Heart right ventricle (tissue), 16 donors: ENCODE data around the gene KIFC3. TPM values are rescaled to one million over a fixed set of nuclear protein-coding genes. Genes with fewer than 3 reads are reported as not detected.
"Not testable (repeated sequence)": the region's sequence is repeated elsewhere in the genome, so short reads cannot be mapped to it uniquely, and the experiment has no call there.

ENCODE experiments used
- ATAC-seq, 8 donors: fragments of 200-7000 bp; cut with Tn5 transposase; one replicate each; pipeline ENCODE4 v1.9.1; 2020; ENCODE audit warnings: mild to moderate bottlenecking in 8 of 8, moderate library complexity in 8 of 8, moderate number of reproducible peaks in 1 of 8
- DNase-seq, 2 donors: peaks; one replicate each; pipeline ENCODE4 v3.0.0-alpha.2; 2020
- H3K27ac ChIP-seq, 10 donors: fragments of 200-600 bp; sonication (generic) in 2 of 10; one replicate each; pipeline versions ENCODE4 v1.5.0 to v1.8.0; 2020 to 2022; ENCODE audit warnings: mild to moderate bottlenecking in 3 of 10
- H3K27me3 ChIP-seq, 7 donors: fragments of 200-600 bp; one replicate each; pipeline ENCODE4 v1.8.0; 2021 to 2022; ENCODE audit warnings: mild to moderate bottlenecking in 2 of 7
- H3K36me3 ChIP-seq, 9 donors: fragments of 200-600 bp; sonication (generic) in 1 of 9; one replicate each; pipeline versions ENCODE4 v1.5.0 to v1.8.0; 2020 to 2022; ENCODE audit warnings: mild to moderate bottlenecking in 2 of 9
- H3K4me1 ChIP-seq, 9 donors: fragments of 200-600 bp; sonication (generic) in 1 of 9; one replicate each; pipeline versions ENCODE4 v1.5.0 to v1.8.0; 2020 to 2022; ENCODE audit warnings: mild to moderate bottlenecking in 4 of 9
- H3K4me3 ChIP-seq, 10 donors: fragments of 200-600 bp; sonication (generic) in 2 of 10; one replicate each; pipeline versions ENCODE4 v1.5.0 to v1.8.0; 2020 to 2022; ENCODE audit warnings: mild to moderate bottlenecking in 7 of 10, moderate library complexity in 2 of 10
- H3K9me3 ChIP-seq, 11 donors: fragments of 200-600 bp in 10 of 11; sonication (generic) in 2 of 11; one replicate each; pipeline versions ENCODE4 v1.5.0 to v1.8.0; 2013 to 2022; ENCODE audit warnings: mild to moderate bottlenecking in 2 of 11, control low read depth in 1 of 11, moderate library complexity in 1 of 11
- CTCF ChIP-seq, 9 donors: fragments of 200-600 bp; sonication (generic) in 2 of 9; IDR thresholded peaks; one replicate each; pipeline versions ENCODE4 v1.5.0 to v1.8.0; 2021 to 2022; ENCODE audit warnings: antibody characterized with exemption in 9 of 9, mild to moderate bottlenecking in 5 of 9, moderate library complexity in 1 of 9
- WGBS, 2 donors: extraction: QIAGEN DNeasy Blood & Tissue Kit; methylation state at CpG; one replicate each; pipeline ENCODE4 v1.1.7; 2013; ENCODE audit warnings: inconsistent platforms in 1 of 2; 5-methylcytosine and 5-hydroxymethylcytosine counted together
- intact Hi-C, 10 donors: fragments of 100-400 bp; cut with DNase I; formaldehyde crosslinking; loops; one replicate each; pipeline versions ENCODE4 v1.11.1 to v1.14.2; 2022
- polyA plus RNA-seq, 2 donors: library from polyadenylated mRNA; stranded (reverse); fragments of 200-250 nt; gene quantifications; one replicate each; pipeline ENCODE4 v1.2.3, GENCODE V29; 2013
- total RNA-seq, 10 donors: library from RNA; stranded (reverse); fragmentation: NEBNext Ultra II Directional in 3 of 10; extraction: Animal tissue kit (Norgen Biotek cat#: 25700) in 3 of 10; gene quantifications; one replicate each; pipeline versions ENCODE4 v1.2.1 to v1.2.4, GENCODE V29; 2021 to 2023
- donor health status: Arrhythmogenic right ventricular cardiomyopathy.
- donor health status: ischemic (EF 13 %, LVEDD 7.1; RV severe dilation, severe dysfunction).
- donor health status: healthy with polysubstance abuse.
- donor health status: DM: no; HTN: yes; CAD: no.
- donor health status: DM: no; HTN: no; CAD: no.
- donor health status: ischemic (EF 25% LVEDD 6.9; RV normal size, moderate dysfunction).
- donor health status: ischemic (EF 25% LVEDD 5.7; RV mildly dilated, moderate dysfunction).
- donor health status: healthy.
- donor health status: DM: yes; HTN: yes; CAD: no.
- donor health status: Ischemic cardiomyopathy.
- donor health status: ischemic (EF 35%, LVEDD 5.7; RV mildly dilated, moderate dysfunction).
- donor health status: nonischemic (EF 11% LVEDD 7.7; RV severe dilation, severe dysfunction).
- donor health status: DM: yes; HTN: yes; CAD: no.
- donor health status: PGD.
- donor health status: ischemic (EF 29% LVEDD 5.4; RV normal size, mild dysfunction).
- donor health status: nonischemic (EF 23%, LVEDD 6.1; RV moderate dilation, normal function).

The KIFC3 gene
- total and polyA plus RNA-seq, 12 donors, result 42.5 to 97.4 (median 63.5) TPM

DNA sequence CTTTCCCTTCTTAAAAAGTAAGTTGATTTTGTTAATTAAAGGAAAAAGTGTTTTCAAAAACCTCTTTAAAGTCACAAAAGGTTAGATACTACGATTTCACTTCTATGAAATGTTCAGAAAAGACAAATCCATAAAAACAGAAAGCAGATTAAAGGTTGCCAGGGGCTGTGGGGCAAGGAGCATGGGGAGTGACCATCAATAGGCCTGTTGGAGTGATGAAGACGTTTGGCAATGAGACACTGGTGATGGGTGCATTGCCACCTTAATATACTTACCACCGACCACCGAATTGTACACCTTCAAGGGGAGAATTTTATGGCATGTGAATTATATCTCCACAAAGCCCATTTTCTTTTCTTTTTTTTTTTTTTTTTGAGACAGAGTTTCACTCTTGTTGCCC lies 19.2 kb downstream of the KIFC3 start:
- peaks cover 7 to 26% (median 22%) of the 10 kb centered on the region in 9 donors for H3K4me1 ChIP-seq
- peaks cover 0 to 78% (median 30%) of the 10 kb centered on the region in 9 donors for H3K36me3 ChIP-seq
- DNase-seq, result no peak
- no peaks in the 10 kb centered on the region for H3K27me3 ChIP-seq
- no peak overlapping the region for H3K27ac ChIP-seq
- no peaks in the 10 kb centered on the region for H3K9me3 ChIP-seq
- intact Hi-C loops, result loop anchor here in 1 of 10 donors (5.0 kb wide), 1 partner anchor 41 kb away; no protein-coding TSS in a partner anchor
- no peak for TF ChIP-seq CTCF (IDR thresholded peaks at IDR 0.05)
- H3K4me3 ChIP-seq, result no peak overlapping the region
- no peak for ATAC-seq
- 92% methylated on average over 4 of the region's 4 CpGs for WGBS, 2 donors

- not testable (repeated sequence) for ATAC-seq, DNase-seq, H3K27ac ChIP-seq, H3K4me3 ChIP-seq, H3K9me3 ChIP-seq, H3K27me3 ChIP-seq
- peaks cover 0 to 78% (median 30%) of the 10 kb centered on the region in 9 donors for H3K36me3 ChIP-seq
- WGBS, 2 donors, result 92 to 94% methylated on average over 11 of the region's 11 CpGs
- intact Hi-C loops, result loop anchor here in 1 of 10 donors (5.0 kb wide), 1 partner anchor 40 kb away; no protein-coding TSS in a partner anchor
- H3K4me1 ChIP-seq, result peaks cover 6 to 21% (median 18%) of the 10 kb centered on the region in 9 donors
These were observed 19.7 kb downstream of the KIFC3 start for GRCh38 chr16:57782607-57783055.

GRCh38 chr16:57781741-57782606 lies 20.3 kb downstream of the KIFC3 start:
- H3K27me3 ChIP-seq, result no peaks in the 10 kb centered on the region
- intact Hi-C loops, result loop anchor here in 1 of 10 donors (5.0 kb wide), 1 partner anchor 40 kb away; no protein-coding TSS in a partner anchor
- ATAC-seq (no peak), DNase-seq (no peak)
- peaks cover 2 to 15% (median 11%) of the 10 kb centered on the region in 9 donors for H3K4me1 ChIP-seq
- no peak for TF ChIP-seq CTCF (IDR thresholded peaks at IDR 0.05)
- no peak overlapping the region for H3K27ac ChIP-seq
- 91 to 93% methylated on average over 10 of the region's 10 CpGs for WGBS, 2 donors
- H3K36me3 ChIP-seq, result peaks cover 0 to 81% (median 30%) of the 10 kb centered on the region in 9 donors
- H3K4me3 ChIP-seq, result no peak overlapping the region
- no peaks in the 10 kb centered on the region for H3K9me3 ChIP-seq

DNA sequence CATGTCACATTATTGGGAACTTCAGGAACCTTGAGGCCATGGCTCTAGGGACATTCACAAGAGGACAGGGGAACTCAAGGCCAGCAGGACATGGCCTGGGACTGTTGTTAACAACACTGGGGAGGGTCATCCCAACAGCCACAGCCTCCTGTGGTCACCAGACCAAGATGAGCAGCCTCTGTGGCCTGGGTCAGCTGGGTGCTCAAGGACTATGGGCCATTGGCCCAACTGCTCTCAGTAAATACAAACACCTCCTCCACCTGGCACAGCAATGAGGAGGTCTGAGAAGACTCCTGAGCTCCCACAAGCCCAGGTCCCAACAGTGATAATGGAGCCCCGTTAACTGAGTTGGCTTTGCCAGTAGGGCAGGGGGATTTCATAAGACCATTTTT lies 20.9 kb downstream of the KIFC3 start:
- Histone ChIP-seq H3K9me3 (no peaks in the 10 kb centered on the region), H3K27me3 (no peaks in the 10 kb centered on the region), H3K36me3 (peaks cover 0 to 86% (median 31%) of the 10 kb centered on the region in 9 donors), H3K4me3 (no peak overlapping the region), H3K4me1 (peaks cover 0 to 8% (median 5%) of the 10 kb centered on the region in 9 donors), H3K27ac (no peak overlapping the region)
- DNase-seq (no peak), ATAC-seq (no peak)
- TF ChIP-seq CTCF (IDR thresholded peaks at IDR 0.05), result no peak
- intact Hi-C loops, result loop anchor here in 1 of 10 donors (5.0 kb wide), 1 partner anchor 39 kb away; no protein-coding TSS in a partner anchor
- 53 to 98% methylated on average over 1 of the region's 1 CpG for WGBS, 2 donors

DNA sequence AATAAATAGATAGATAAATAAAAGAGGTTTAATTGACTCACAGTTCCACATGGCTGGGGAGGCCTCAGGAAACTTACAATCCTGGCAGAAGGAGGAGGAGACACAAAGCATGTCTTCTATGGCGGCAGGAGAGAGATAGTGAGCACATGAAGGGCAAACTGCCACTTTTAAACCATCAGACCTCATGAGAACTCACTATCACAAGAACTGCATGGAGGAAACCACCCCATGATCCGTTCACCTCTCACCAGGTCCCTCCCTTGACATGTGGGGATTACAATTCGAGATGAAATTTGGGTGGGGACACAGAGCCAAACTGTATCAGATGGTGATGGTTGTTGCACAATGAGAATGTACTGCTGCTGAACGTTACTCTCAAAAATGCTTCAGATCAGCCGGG lies 22.5 kb downstream of the KIFC3 start:
- intact Hi-C loops, result loop anchor here in 1 of 10 donors (5.0 kb wide), 1 partner anchor 38 kb away; no protein-coding TSS in a partner anchor
- 84 to 89% methylated on average over 5 of the region's 5 CpGs for WGBS, 2 donors
- not testable (repeated sequence) for ATAC-seq

More for the DNA sequence above, 22.5 kb downstream of the KIFC3 start:
- not testable (repeated sequence) for DNase-seq, H3K27me3 ChIP-seq, H3K9me3 ChIP-seq, H3K4me1 ChIP-seq, H3K27ac ChIP-seq, H3K4me3 ChIP-seq
- peaks cover 0 to 90% (median 43%) of the 10 kb centered on the region in 9 donors for H3K36me3 ChIP-seq
